Activated T-helper 2 cell treated with anti-CD3 and anti-CD28 coated beads, Interferon-gamma antibody, Interleukin-2, Interleukin-4, amounts not matched to agents 10 μg/mL and 5 μg/mL and 100 μg/mL, durations not matched to agents 14 hours and 24 hours and 36 hours (primary cell): ENCODE results near the gene SUSD2. TPM values are rescaled to one million over a fixed set of nuclear protein-coding genes. Genes with fewer than 3 reads are reported as not detected.
"Not testable (repeated sequence)": the region's sequence is repeated elsewhere in the genome, so short reads cannot be mapped to it uniquely, and the experiment has no call there.

Source experiments
- DNase-seq: peaks from one replicate; pipeline ENCODE4 v3.0.0; 2021; ENCODE audit warnings: low spot score
- H3K27ac Mint-ChIP-seq: one replicate; pipeline ENCODE4 v1.8.0; 2021; ENCODE audit warnings: mixed read lengths
- H3K27me3 Mint-ChIP-seq: one replicate; pipeline ENCODE4 v1.8.0; 2021; ENCODE audit warnings: low read depth, mixed read lengths
- H3K36me3 Mint-ChIP-seq: one replicate; pipeline ENCODE4 v1.8.0; 2021; ENCODE audit warnings: low read depth, mixed read lengths
- H3K4me1 Mint-ChIP-seq: one replicate; pipeline ENCODE4 v1.8.0; 2021; ENCODE audit warnings: low read depth, mixed read lengths
- H3K4me3 Mint-ChIP-seq: one replicate; pipeline ENCODE4 v1.8.0; 2021; ENCODE audit warnings: low read depth, mild to moderate bottlenecking, moderate library complexity, mixed read lengths
- H3K9me3 Mint-ChIP-seq: one replicate; pipeline ENCODE4 v1.8.0; 2021; ENCODE audit warnings: mixed read lengths
- intact Hi-C: fragments of 100-400 bp; cut with micrococcal nuclease; formaldehyde crosslinking; loops from one replicate; pipeline ENCODE4 v1.15.1; 2023
- total RNA-seq: library from RNA; stranded (reverse); gene quantifications from 2 replicates; pipeline ENCODE4 v1.2.3, GENCODE V29; 2022

Gene SUSD2
- total RNA-seq, 1 donor from 2014 or later = 0.32 TPM

DNA sequence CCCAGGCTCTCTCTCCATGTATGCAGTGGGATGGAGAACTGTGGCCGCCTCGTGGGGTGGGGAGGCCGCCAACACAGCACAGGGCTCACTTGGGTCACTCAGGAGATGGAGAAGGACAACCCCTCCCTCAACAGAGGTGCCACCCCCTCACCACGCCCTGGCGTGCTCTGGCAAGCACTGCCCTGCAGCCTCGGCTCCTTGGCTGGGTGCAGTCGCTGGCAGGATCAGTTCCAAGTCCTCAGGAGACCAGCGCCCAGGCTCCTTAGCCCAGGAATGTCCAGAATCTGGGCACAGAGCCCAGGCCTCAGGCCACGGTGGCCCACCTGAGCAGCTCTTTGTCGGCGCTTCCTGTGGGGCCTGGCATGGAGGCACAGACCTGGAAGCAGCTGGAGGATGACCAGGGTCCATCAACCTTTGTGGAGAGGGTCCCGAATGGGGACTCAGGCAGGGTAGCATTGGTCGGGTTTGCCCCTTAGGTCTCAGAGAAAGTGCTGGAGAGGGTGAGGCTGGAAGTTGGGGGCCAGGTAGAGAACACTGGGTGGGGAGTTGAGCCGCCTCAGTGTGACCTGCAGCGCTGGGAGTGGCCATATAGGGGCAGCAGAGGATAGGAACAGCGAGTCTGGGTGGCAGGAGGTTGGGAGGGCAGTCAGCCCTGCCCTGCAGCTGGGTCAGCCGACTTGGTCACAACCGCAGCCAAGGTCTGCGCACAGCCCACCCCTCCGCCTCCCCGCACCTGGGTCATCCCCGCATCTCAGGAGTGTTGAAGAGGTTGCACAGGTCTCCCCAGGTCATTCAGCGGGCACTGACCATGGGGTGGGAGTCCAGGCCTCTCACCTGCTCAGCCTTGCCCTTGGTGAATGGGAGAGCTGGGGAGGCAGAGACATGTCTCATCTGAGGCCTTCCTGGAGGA lies 8.2 kb downstream of the SUSD2 start:
- Mint-ChIP-seq H3K9me3 (no peaks in the 10 kb centered on the region), H3K4me1 (peaks cover 5% of the 10 kb centered on the region), H3K27me3 (no peaks in the 10 kb centered on the region), H3K36me3 (no peaks in the 10 kb centered on the region), H3K4me3 (no peak overlapping the region), H3K27ac (peak overlapping the region; percentile 82)
- DNase-seq = peak; percentile 55
- intact Hi-C loops = loop anchor here (1.0 to 2.0 kb wide), 2 partner anchors 42 to 57 kb away; no protein-coding TSS in a partner anchor

DNA sequence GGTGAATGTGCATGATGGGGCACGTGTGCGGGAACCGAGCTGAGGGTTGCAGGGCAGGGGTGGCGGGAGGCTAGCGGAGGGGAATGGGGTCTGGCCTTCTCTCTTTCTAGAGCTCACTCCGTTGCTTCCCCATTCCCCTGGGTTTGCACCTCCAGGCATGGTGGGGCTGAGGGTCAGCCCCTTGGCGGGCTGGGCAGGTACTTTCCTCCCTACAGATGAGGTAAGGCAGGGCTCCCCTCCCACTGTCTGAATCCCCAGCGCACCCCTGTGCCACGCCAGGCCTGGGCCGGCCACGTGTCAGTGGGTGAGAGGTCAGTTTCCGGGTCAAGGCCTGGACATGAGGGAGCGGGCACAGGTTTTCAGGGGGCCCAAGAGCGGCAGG lies 8.9 kb downstream of the SUSD2 start:
- Mint-ChIP-seq H3K27me3 (no peaks in the 10 kb centered on the region), H3K36me3 (no peaks in the 10 kb centered on the region), H3K4me1 (peaks cover 5% of the 10 kb centered on the region), H3K27ac (no peak overlapping the region), H3K4me3 (no peak overlapping the region), H3K9me3 (no peaks in the 10 kb centered on the region)
- intact Hi-C loops = no loop called here
- no peak for DNase-seq

DNA sequence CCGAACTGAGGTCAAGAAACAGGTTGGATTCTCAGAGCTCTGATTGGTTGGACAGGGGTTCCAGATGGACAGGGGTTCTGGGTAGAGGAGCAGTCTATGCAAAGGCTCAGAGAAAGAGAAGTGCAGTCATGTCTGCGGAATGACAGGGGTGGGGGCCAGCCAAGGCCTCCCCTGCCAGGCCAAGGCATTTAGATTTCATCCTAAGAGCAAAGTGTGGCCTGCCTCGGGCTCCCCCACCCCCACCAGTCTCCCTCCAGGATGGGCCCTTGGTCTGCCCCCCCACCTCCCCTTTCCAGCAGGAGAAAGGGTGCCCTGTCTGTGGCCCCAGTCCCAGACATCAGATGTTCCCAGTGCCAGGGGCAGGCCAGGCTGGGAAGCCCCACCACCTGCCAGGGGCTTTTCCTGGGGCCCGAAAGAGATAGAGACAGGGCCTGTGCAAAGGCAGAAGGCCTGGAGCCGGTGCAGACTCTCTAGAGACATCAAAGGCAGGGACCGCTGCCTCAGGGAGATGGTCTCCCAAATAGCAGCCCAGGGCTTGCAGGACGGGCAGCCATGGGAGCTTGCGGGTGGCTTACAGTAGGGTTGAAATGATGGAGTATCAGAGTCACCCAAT lies 9.4 kb downstream of the SUSD2 start:
- intact Hi-C loops = no loop called here
- H3K4me1 Mint-ChIP-seq = peaks cover 7% of the 10 kb centered on the region
- no peaks in the 10 kb centered on the region for H3K36me3 Mint-ChIP-seq
- no peak overlapping the region for H3K27ac Mint-ChIP-seq
- DNase-seq = no peak
- no peaks in the 10 kb centered on the region for H3K9me3 Mint-ChIP-seq
- H3K27me3 Mint-ChIP-seq = no peaks in the 10 kb centered on the region
- H3K4me3 Mint-ChIP-seq = no peak overlapping the region

DNA sequence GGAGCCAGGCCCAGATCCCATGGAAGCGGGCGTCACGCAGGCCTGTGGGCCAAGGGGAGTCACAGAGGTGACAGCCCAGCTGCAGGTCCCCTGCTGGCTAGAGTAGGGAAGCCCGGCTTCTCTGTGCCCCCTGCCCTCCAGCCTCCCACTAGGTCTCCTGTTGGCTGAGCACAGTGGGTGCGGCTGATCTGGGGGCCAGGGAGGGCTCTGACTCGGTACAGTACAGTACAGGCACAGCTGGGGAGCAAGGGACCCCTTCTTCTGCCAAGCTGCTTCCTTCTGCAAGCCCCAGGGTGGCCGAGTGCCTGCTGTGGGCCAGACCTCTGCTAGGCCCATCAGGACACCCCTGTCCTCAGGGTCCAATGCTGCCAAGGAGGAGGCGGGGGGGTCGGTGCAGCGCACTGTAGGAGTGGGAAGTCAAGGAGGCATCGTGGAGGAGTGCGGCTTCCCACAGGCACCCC lies 10.1 kb downstream of the SUSD2 start:
- H3K36me3 Mint-ChIP-seq = no peaks in the 10 kb centered on the region
- no peaks in the 10 kb centered on the region for H3K9me3 Mint-ChIP-seq
- no peak overlapping the region for H3K4me3 Mint-ChIP-seq
- no peak for DNase-seq
- H3K27ac Mint-ChIP-seq = no peak overlapping the region
- intact Hi-C loops = no loop called here
- no peaks in the 10 kb centered on the region for H3K27me3 Mint-ChIP-seq
- H3K4me1 Mint-ChIP-seq = peaks cover 15% of the 10 kb centered on the region

DNA sequence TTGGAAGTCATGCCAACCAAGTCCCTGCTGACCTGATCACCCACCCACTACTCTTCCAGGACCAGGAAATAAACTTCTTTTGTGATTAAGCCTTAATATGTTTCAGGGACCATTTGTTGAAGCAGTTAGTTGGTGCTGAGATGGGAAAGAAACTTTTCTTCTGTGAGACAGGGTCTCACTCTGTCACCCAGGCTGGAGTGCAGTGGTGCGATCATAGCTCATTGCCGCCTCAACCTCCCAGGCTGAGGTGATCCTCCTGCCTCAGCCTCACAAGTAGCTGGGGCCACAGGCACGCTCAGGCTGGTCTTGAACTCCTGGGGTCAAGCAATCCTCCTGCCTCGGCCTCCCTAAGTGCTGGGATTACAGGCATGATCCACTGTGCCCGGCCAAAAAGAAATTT lies 10.6 kb downstream of the SUSD2 start:
- no peaks in the 10 kb centered on the region for H3K9me3 Mint-ChIP-seq
- intact Hi-C loops = no loop called here
- H3K36me3 Mint-ChIP-seq = no peaks in the 10 kb centered on the region
- peaks cover 19% of the 10 kb centered on the region for H3K4me1 Mint-ChIP-seq
- no peak for DNase-seq
- H3K27ac Mint-ChIP-seq = no peak overlapping the region
- no peaks in the 10 kb centered on the region for H3K27me3 Mint-ChIP-seq
- no peak overlapping the region for H3K4me3 Mint-ChIP-seq

DNA sequence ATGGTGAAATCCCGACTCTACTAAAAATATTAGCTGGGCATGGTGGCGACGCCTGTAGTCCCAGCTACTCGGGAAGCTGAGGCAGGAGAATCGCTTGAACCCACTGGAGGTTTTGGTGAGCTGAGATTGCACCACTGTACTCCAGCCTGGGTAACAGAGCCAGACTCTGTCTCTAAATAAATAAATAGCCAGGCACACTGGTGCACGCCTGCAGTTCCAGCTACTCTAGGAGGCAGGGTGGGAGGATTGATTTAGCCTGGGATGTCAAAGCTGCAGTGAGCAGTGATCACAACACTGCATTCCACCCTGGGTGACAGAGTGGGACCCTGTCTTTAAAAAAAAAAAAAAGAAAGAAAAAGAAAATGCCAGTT lies 17.4 kb downstream of the SUSD2 start:
- no peak overlapping the region for H3K27ac Mint-ChIP-seq
- DNase-seq = no peak
- H3K27me3 Mint-ChIP-seq = no peaks in the 10 kb centered on the region
- H3K4me1 Mint-ChIP-seq = peaks cover 30% of the 10 kb centered on the region
- no peaks in the 10 kb centered on the region for H3K36me3 Mint-ChIP-seq
- intact Hi-C loops = loop anchor here (1.0 kb wide), 1 partner anchor 9 kb away; no protein-coding TSS in a partner anchor
- H3K9me3 Mint-ChIP-seq = no peaks in the 10 kb centered on the region
- H3K4me3 Mint-ChIP-seq = no peak overlapping the region

DNA sequence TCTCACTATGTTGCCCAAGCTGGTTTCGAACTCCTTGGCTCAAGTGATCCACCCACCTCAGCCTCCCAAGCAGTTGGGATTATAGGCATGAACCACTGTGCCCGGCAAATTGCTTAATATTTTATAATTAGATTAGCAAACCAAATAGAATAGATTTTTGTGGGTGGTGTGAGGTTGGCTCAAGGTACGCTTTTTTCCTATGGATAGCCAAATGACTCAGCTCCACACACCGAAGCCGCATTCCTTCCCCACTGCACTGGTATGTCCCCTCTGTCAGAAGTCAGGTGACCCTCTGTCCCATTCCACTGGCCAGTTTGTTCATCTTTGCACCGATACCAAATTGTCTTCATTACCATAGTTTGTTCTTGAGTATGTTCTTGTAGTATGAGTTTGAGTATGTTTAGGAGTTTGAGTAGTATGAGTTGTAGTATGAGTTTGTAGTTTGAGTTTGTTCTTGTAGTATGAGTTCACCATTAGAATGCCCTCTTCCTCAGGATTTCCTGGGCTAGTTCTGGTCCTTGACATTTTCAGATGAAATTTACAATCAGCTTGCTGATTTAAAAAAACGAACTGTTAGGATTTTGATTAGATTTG lies 19.4 kb downstream of the SUSD2 start:
- Mint-ChIP-seq H3K4me1 (peaks cover 40% of the 10 kb centered on the region), H3K4me3 (no peak overlapping the region), H3K27me3 (peaks cover 1% of the 10 kb centered on the region), H3K9me3 (no peaks in the 10 kb centered on the region), H3K36me3 (no peaks in the 10 kb centered on the region), H3K27ac (peak overlapping the region; percentile 38)
- intact Hi-C loops = no loop called here
- DNase-seq = no peak

DNA sequence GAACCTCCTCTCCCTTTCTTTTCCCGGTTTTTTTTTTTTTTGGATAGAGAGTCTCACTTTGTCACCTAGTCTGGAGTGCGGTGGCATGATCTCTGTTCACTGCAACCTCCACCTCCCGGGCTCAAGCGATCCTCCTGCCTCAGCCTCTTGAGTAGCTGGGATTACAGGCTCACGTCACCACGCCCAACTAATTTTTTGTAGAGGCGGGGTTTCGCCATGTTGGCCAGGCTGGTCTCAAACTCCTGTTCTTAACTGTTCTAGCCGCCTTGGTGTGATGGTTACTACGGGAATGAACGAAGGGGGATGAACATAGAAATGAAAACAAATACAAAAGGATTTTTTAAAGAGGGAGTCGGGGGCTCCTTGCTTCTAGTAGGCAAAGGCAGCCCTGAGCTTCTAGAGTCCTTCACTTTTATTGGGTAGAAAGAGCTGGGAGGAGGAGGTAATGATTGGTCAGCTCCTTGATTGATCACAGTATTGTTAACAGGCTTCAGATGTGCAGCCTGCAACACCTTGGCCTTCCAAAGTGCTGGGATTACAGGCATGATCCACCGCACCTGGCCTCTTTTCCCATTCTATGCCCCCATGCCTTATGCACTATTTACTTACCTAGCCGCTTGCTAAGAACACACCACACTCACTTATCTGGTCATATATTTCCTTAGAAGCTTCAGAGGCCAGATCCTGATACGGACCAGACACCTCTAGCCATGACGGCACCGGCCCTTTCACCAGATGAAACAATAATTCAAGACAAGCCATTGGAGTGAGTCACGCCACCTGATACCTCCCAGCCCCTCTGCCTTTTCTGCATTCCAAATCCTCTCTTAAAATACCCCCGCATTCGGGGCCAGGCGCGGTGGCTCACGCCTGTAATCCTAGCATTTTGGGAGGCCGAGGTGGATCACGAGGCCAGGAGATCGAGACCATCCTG lies 20.7 kb downstream of the SUSD2 start:
- no peak for DNase-seq
- Mint-ChIP-seq H3K9me3 (no peaks in the 10 kb centered on the region), H3K27me3 (peaks cover 1% of the 10 kb centered on the region), H3K4me1 (peaks cover 36% of the 10 kb centered on the region), H3K4me3 (no peak overlapping the region), H3K36me3 (no peaks in the 10 kb centered on the region), H3K27ac (no peak overlapping the region)
- intact Hi-C loops = no loop called here

DNA sequence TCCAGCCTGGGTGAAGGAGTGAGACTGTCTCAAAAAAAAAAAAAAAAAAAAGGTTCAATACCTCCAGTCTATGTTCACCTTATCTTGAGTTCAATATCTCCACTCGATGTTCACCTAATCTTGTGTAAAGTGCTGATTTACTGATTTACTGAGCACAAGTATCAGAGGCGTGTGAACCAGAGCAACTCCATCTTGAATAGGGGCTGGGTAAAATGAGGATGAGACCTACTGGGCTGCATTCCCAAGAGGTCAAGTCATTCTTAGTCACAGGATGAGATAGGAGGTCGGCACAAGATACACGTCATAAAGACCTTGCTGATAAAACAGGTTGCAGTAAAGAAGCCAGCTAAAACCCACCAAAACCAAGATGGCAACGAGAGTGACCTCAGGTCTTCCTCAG lies 22.6 kb downstream of the SUSD2 start:
- H3K9me3 Mint-ChIP-seq, H3K4me3 Mint-ChIP-seq, H3K27ac Mint-ChIP-seq, H3K36me3 Mint-ChIP-seq, H3K27me3 Mint-ChIP-seq, DNase-seq, intact Hi-C loops: not testable (repeated sequence)
- peaks cover 34% of the 10 kb centered on the region for H3K4me1 Mint-ChIP-seq

DNA sequence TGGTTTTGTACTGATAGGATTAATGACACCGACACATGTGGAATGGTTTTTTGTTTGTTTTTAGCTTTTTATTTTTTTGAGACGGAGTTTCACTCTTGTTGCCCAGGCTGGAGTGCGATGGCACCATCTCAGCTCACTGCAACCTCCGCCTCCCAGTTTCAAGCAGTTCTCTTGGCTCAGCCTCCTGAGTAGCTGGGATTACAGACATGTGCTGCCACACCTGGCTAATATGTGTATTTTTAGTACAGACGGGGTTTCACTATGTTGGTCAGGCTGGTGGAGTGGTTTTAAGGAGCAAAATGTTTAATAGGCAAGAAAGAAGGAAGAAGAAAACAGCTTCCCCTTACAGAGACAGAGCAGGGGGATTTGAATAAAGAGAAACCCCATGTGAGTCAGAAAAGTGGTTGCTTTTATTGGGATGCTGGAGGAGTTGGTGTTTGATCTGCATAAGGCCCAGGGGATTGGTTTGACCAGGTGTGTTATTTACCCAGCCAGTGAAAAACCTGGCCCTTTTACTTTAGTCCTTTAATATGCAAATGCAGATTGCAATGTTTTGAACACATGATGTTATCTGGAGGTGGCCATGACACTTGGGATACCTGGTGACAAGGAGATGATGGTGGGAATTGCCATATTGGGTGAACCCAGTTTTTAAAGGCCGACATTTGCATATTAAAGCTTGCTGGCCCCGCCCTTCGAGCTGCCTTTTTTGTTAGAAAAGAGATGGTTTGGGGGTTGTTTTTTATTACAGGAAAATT lies 24.3 kb downstream of the SUSD2 start:
- intact Hi-C loops = no loop called here
- no peak for DNase-seq
- Mint-ChIP-seq H3K4me1 (peaks cover 41% of the 10 kb centered on the region), H3K4me3 (no peak overlapping the region), H3K27me3 (peaks cover 1% of the 10 kb centered on the region), H3K27ac (no peak overlapping the region), H3K36me3 (no peaks in the 10 kb centered on the region), H3K9me3 (no peaks in the 10 kb centered on the region)

DNA sequence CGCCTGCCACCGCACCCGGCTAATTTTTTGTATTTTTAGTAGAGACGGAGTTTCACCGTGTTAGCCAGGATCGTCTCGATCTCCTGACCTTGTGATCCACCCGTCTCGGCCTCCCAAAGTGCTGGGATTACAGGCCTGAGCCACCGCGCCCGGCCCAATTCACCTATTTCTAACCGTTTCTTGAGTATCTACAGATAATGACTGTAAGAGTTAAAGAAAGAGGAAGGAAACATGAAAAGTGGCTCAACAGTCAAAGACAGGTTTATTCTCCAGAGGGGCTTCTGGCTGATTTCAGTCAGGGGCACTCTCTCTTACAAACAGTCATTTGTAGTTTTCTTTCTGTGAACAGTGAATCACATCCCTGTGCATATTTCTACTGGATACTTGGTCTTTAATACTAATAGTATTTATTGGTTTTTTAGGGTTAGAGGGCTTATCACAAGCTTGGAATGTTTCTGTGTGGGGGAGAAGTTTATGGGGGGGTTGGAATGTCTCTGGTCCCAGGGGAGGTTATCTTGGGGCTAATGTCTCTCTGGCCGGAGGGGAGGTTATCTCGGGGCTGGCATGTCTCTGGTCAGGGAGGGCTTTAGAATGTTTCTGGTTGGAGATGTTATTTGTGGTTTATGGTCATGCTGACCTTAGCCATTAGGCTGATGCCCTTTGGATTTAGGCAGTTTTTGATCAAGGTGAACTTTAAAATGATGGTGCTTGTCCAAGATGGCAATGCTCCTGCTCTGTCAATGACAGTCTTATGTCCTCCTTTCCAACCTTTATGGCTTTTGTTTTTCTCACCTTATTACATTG lies 25.4 kb downstream of the SUSD2 start:
- not testable (repeated sequence) for H3K9me3 Mint-ChIP-seq, DNase-seq, H3K27me3 Mint-ChIP-seq, H3K36me3 Mint-ChIP-seq
- H3K4me1 Mint-ChIP-seq = peaks cover 37% of the 10 kb centered on the region
- intact Hi-C loops = loop anchor here (1.0 kb wide), 1 partner anchor 8 kb away; no protein-coding TSS in a partner anchor
- H3K4me3 Mint-ChIP-seq = peak overlapping the region; percentile 47
- peak overlapping the region; percentile 77 for H3K27ac Mint-ChIP-seq
